DND-41 (cell line): Measurements from ENCODE around the gene TPGS2.

Experiments
- ATAC-seq: fragments of 200-7000 bp; cut with Tn5 transposase; 3 replicates; pipeline ENCODE4 v1.9.1; 2021; ENCODE audit warnings: low read depth; ENCODE audit not compliant: insufficient read depth
- DNase-seq: peaks from one replicate; pipeline ENCODE4 v3.0.0-alpha.2; 2020
- H2AFZ ChIP-seq: 2 replicates; pipeline ENCODE4 v1.6.0; 2012; ENCODE audit warnings: low read depth, low read length
- H3K27ac ChIP-seq: 2 replicates; pipeline ENCODE4 v1.5.1; 2012; ENCODE audit warnings: low read length, inconsistent platforms
- H3K27me3 ChIP-seq: fragments of 200-600 bp; sonication (generic); 2 replicates; pipeline ENCODE4 v1.6.0; 2012; ENCODE audit warnings: low read length, mild to moderate bottlenecking, inconsistent platforms; ENCODE audit not compliant: insufficient read depth, poor library complexity
- H3K36me3 ChIP-seq: 2 replicates; pipeline ENCODE4 v1.5.1; 2012; ENCODE audit warnings: low read length, inconsistent platforms; ENCODE audit not compliant: insufficient read depth
- H3K4me1 ChIP-seq: 2 replicates; pipeline ENCODE4 v1.5.1; 2012; ENCODE audit warnings: mild to moderate bottlenecking, low read length; ENCODE audit not compliant: insufficient read depth
- H3K4me2 ChIP-seq: 2 replicates; pipeline ENCODE4 v1.6.0; 2012; ENCODE audit warnings: mild to moderate bottlenecking, moderate library complexity, low read length, inconsistent platforms; ENCODE audit not compliant: insufficient read depth
- H3K4me3 ChIP-seq, 2 experiments: fragments of 200-600 bp in 1 of 2; shearing (Covaris generic) in 1 of 2; 2 replicates each; pipeline ENCODE4 v1.5.1; 2012 to 2016; ENCODE audit warnings: inconsistent platforms in 2 of 2, low read length in 2 of 2, mild to moderate bottlenecking in 2 of 2, low read depth in 1 of 2, moderate library complexity in 1 of 2
- H3K79me2 ChIP-seq: 2 replicates; pipeline ENCODE4 v1.6.0; 2012; ENCODE audit warnings: low read length, inconsistent platforms; ENCODE audit not compliant: insufficient read depth
- H3K9ac ChIP-seq: 2 replicates; pipeline ENCODE4 v1.6.0; 2012; ENCODE audit warnings: low read depth, mild to moderate bottlenecking, inconsistent platforms, low read length, moderate library complexity
- H3K9me3 ChIP-seq: 2 replicates; pipeline ENCODE4 v1.5.1; 2012; ENCODE audit warnings: low read length, moderate library complexity, mild to moderate bottlenecking, inconsistent platforms; ENCODE audit not compliant: insufficient read depth, severe bottlenecking
- H4K20me1 ChIP-seq: 2 replicates; pipeline ENCODE4 v1.6.0; 2012; ENCODE audit warnings: low read length; ENCODE audit not compliant: insufficient read depth
- EZH2 ChIP-seq: IDR thresholded peaks from 3 replicates; pipeline ENCODE4 v1.6.1; 2012; ENCODE audit warnings: borderline replicate concordance, low read depth, mild to moderate bottlenecking, moderate library complexity, low read length, inconsistent platforms; ENCODE audit not compliant: severe bottlenecking
- TF ChIP-seq, protein P1 (sequence below): IDR thresholded peaks from 2 replicates; pipeline ENCODE4 v1.5.1; 2012; ENCODE audit warnings: borderline replicate concordance, low read length, moderate library complexity, mild to moderate bottlenecking; ENCODE audit not compliant: poor library complexity, severe bottlenecking; ENCODE audit errors: extremely low read depth

TPGS2 gene

DNA sequence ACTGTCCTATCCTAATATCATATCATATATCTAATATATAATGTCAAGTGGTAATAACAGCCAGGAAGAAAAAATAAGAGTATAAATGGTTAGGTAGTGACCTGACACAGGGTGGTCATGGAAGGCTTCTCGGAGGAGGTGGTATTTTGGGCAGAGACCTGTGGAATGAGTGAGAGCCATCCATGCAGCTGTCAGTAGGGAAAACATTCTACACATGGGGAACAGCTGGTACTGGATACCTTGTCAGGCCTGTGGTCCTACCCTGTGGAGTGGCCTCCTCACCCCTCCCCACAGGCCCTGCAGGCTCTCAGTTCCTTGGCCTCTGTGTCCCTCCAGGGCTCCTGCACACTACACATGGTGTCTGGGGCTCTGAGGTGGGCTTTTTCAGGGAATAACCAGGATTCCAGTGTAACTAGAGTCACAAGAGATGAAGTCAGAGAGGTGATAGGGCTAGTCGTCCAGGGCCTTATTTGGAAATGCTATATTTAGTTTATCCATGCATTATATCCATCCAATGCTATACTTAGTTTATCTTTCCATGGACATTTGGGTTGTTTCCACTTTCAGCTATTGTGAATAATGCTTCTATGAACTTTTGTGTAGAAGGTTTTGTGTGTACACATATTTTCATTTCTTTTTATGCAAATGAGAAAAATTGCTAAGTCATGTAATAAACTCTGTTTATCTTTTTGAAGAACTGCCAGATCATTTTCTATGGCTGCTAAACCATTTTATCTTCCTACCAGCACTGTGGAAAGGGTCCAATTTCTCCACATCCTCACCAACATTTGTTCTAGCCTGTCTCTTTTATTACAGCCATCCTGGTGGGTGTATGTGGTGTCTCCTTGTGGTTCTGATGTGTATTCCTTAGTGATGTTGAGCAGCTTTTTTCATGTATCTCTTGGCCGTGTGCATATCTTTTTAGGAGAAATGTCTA lies 75.6 kb downstream of the TPGS2 start:
- no peak for DNase-seq
- ATAC-seq = no peak
- no peaks in the 10 kb centered on the region for H3K9me3 ChIP-seq
- H2AFZ ChIP-seq = no peak overlapping the region
- H3K9ac ChIP-seq = no peak overlapping the region
- no peaks in the 10 kb centered on the region for H3K36me3 ChIP-seq
- no peaks in the 10 kb centered on the region for H3K27me3 ChIP-seq
- no peaks in the 10 kb centered on the region for H3K4me1 ChIP-seq
- TF ChIP-seq EZH2 = no peak
- TF ChIP-seq, protein P1, sequence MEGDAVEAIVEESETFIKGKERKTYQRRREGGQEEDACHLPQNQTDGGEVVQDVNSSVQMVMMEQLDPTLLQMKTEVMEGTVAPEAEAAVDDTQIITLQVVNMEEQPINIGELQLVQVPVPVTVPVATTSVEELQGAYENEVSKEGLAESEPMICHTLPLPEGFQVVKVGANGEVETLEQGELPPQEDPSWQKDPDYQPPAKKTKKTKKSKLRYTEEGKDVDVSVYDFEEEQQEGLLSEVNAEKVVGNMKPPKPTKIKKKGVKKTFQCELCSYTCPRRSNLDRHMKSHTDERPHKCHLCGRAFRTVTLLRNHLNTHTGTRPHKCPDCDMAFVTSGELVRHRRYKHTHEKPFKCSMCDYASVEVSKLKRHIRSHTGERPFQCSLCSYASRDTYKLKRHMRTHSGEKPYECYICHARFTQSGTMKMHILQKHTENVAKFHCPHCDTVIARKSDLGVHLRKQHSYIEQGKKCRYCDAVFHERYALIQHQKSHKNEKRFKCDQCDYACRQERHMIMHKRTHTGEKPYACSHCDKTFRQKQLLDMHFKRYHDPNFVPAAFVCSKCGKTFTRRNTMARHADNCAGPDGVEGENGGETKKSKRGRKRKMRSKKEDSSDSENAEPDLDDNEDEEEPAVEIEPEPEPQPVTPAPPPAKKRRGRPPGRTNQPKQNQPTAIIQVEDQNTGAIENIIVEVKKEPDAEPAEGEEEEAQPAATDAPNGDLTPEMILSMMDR = no peak
- no peak overlapping the region for H3K4me2 ChIP-seq
- no peak overlapping the region for H3K27ac ChIP-seq
- no peaks in the 10 kb centered on the region for H4K20me1 ChIP-seq
- no peak overlapping the region for H3K4me3 ChIP-seq
- H3K79me2 ChIP-seq = no peaks in the 10 kb centered on the region

DNA sequence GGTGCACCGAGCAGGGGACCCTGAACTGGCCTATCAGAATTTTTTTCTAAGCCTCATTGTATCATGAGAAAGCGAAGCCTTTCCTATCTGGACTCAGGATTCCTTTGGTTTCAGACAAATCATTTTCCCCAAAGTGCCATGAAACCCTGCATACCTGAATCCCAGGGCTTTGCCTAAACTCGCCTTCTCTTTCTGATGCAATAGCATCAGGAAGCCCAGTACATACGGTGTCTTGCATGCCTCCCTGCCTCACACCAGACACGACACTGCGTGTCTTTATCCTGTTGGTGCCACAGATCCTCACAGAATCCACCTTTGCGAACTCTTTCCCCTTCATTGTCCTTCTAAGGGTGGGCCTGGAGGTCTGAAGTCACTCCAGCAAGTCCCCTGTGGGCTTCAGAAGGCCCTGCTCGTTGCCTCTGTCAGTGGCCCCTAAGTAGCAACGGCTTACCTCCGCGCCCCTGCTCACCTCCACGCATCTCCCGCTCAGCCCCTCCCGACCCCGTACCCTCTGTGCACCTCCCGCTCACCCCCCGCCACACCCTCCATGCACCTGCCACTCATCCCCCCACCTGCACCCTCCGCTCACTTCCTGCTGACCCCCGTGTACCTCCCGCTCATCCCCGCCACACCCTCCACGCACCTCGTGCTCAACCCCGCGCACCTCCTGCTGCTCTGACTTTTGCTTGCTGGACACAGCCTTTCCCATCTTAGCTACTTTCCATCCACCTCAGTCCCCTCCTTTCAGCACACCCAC lies 83.4 kb downstream of the TPGS2 start:
- no peaks in the 10 kb centered on the region for H3K4me1 ChIP-seq
- no peak overlapping the region for H2AFZ ChIP-seq
- H4K20me1 ChIP-seq = no peaks in the 10 kb centered on the region
- no peak overlapping the region for H3K27ac ChIP-seq
- no peaks in the 10 kb centered on the region for H3K9me3 ChIP-seq
- no peaks in the 10 kb centered on the region for H3K27me3 ChIP-seq
- ATAC-seq = no peak
- TF ChIP-seq, protein P1 = no peak
- no peak for TF ChIP-seq EZH2
- H3K9ac ChIP-seq = no peak overlapping the region
- DNase-seq = no peak
- H3K36me3 ChIP-seq = no peaks in the 10 kb centered on the region
- no peak overlapping the region for H3K4me3 ChIP-seq
- H3K4me2 ChIP-seq = no peak overlapping the region
- no peaks in the 10 kb centered on the region for H3K79me2 ChIP-seq

DNA sequence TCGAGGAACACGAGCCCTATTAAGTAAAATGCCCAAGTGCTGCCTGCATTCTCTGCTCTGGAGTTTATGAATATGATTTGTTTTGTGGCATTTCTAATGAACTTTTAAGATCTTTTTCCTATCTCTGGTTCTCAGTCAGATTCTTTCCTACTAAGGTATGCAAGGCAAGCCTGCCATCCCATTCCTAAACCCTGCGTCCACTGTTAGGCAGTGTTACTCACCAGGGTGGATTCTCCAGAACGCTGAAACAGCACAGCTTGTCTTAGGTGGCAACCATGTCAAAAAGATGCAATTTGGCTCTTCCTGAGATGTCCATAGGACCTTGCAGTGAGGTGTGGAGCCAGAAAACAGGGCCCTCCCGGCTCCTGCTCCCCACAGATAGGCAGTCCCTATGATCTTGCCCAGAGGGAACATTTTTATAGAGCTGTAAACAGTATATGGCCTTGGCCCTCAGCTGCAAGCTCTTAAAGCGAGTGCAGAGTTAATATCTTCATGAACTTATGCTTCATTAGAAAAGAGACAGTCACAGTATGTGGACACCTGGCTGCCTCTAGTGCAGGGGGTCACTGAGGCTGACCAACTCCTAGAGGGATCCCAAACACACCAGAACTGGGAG lies 84.4 kb downstream of the TPGS2 start:
- no peak overlapping the region for H3K4me2 ChIP-seq
- no peaks in the 10 kb centered on the region for H3K27me3 ChIP-seq
- no peaks in the 10 kb centered on the region for H3K79me2 ChIP-seq
- no peaks in the 10 kb centered on the region for H3K9me3 ChIP-seq
- H2AFZ ChIP-seq = no peak overlapping the region
- H3K36me3 ChIP-seq = no peaks in the 10 kb centered on the region
- no peak overlapping the region for H3K27ac ChIP-seq
- DNase-seq (no peak), ATAC-seq (no peak)
- TF ChIP-seq, protein P1 = no peak
- no peak for TF ChIP-seq EZH2
- no peaks in the 10 kb centered on the region for H4K20me1 ChIP-seq
- no peak overlapping the region for H3K4me3 ChIP-seq
- H3K9ac ChIP-seq = no peak overlapping the region
- no peaks in the 10 kb centered on the region for H3K4me1 ChIP-seq
